ENCODE results near the gene CA6.
"Not testable (repeated sequence)": the region's sequence is repeated elsewhere in the genome, so short reads cannot be mapped to it uniquely, and the experiment has no call there.

GRCh38 chr1:9002215-9002560 is 56.5 kb downstream of the CA6 start:
- TF ChIP-seq POLR2A (IDR thresholded peaks at IDR 0.05); POLR2AphosphoS5 (IDR thresholded peaks at IDR 0.05; ENCODE audit: insufficient read depth in 1 of 2, low read depth in 1 of 2); CTCF (IDR thresholded peaks at IDR 0.05): not testable (repeated sequence)
